Common myeloid progenitor, CD34-positive (primary cell): ENCODE results near the gene NTPCR.

Experiments
- CTCF ChIA-PET: fragments of 350-600 bp; sonication (Branson Sonifier 250); formaldehyde crosslinking; loops from one replicate; lab custom pipeline; 2021; ENCODE audit warnings: antibody characterized with exemption; lab: Charles Lee
- POLR2A ChIA-PET: fragments of 350-600 bp; sonication (Branson Sonifier 250); formaldehyde crosslinking; loops from one replicate; lab custom pipeline; 2021; ENCODE audit warnings: antibody characterized with exemption; lab: Charles Lee
- DNase-seq, 3 donors: peaks; one replicate each; pipeline versions ENCODE4 v3.0.0 to v3.0.0-alpha.2; 2013
- H3K27ac ChIP-seq, 2 experiments: 1 replicate in 1 of 2; 2 replicates in 1 of 2; pipeline ENCODE4 v1.7.0; 2013; ENCODE audit warnings: inconsistent platforms in 2 of 2, low read length in 2 of 2, mild to moderate bottlenecking in 2 of 2, low read depth in 1 of 2, moderate library complexity in 1 of 2; ENCODE audit not compliant: severe bottlenecking in 2 of 2, insufficient read depth in 1 of 2, poor library complexity in 1 of 2
- H3K27me3 ChIP-seq, 5 experiments: replicated peaks in 2 of 5; 1 replicate in 3 of 5; 2 replicates in 2 of 5; pipeline versions ENCODE4 v1.6.1 to v1.7.0; 2013; ENCODE audit warnings: low read length in 4 of 5, mild to moderate bottlenecking in 2 of 5, moderate library complexity in 2 of 5, inconsistent platforms in 1 of 5; ENCODE audit not compliant: insufficient read depth in 5 of 5, control insufficient read depth in 4 of 5
- H3K36me3 ChIP-seq, 4 experiments: 1 replicate in 2 of 4; 2 replicates in 2 of 4; pipeline versions ENCODE4 v1.6.1 to v1.7.0; 2013; ENCODE audit warnings: low read length in 3 of 4, control low read depth in 1 of 4, mild to moderate bottlenecking in 1 of 4; ENCODE audit not compliant: control insufficient read depth in 4 of 4, insufficient read depth in 4 of 4
- H3K4me1 ChIP-seq, 4 experiments: 1 replicate in 3 of 4; 2 replicates in 1 of 4; pipeline versions ENCODE4 v1.6.1 to v1.7.1; 2013; ENCODE audit warnings: low read length in 3 of 4, mild to moderate bottlenecking in 3 of 4, control low read depth in 1 of 4, inconsistent platforms in 1 of 4, moderate library complexity in 1 of 4; ENCODE audit not compliant: control insufficient read depth in 4 of 4, insufficient read depth in 4 of 4; ENCODE audit errors: control extremely low read depth in 1 of 4
- H3K4me3 ChIP-seq, 7 experiments: 1 replicate in 4 of 7; 2 replicates in 3 of 7; pipeline versions ENCODE4 v1.5.1 to v1.7.0; 2013; ENCODE audit warnings: mild to moderate bottlenecking in 7 of 7, low read length in 6 of 7, moderate library complexity in 6 of 7, inconsistent platforms in 2 of 7, low read depth in 2 of 7, control low read depth in 1 of 7; ENCODE audit not compliant: insufficient read depth in 4 of 7, control insufficient read depth in 1 of 7; ENCODE audit errors: extremely low read depth in 1 of 7
- H3K9me3 ChIP-seq, 5 experiments: 1 replicate in 4 of 5; 2 replicates in 1 of 5; pipeline versions ENCODE4 v1.6.1 to v1.7.1; 2013; ENCODE audit warnings: low read length in 4 of 5, mild to moderate bottlenecking in 2 of 5, inconsistent platforms in 1 of 5, low read depth in 1 of 5, moderate library complexity in 1 of 5; ENCODE audit not compliant: control insufficient read depth in 4 of 5, insufficient read depth in 2 of 5; ENCODE audit errors: control extremely low read depth in 1 of 5
- WGBS: methylation state at CpG from one replicate; pipeline ENCODE4 v1.1.5; 2013; ENCODE audit not compliant: insufficient coverage; 5-methylcytosine and 5-hydroxymethylcytosine counted together

The NTPCR gene

DNA sequence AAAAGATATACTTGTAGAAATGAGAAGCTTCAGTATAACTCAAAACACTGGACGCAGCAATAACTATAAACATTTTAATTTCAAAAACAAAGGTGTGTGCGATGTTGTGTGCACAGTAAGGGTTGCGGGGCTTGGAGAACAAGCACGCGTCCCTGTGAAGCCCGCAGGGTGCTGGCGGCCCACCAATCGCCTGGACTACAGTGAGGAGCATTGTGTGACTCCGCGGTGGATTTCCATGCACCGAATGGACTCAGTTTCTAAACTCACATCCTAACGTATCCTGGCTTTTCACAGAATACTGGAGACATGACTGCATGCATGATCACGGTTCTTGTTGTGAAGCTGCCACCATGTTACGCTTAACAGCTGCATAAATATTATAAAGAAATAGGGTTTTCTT, 33.0 kb downstream of the NTPCR start:
- DNase-seq = no peak
- CTCF ChIA-PET = no interaction called here
- 97% methylated on average over 12 of the region's 14 CpGs for WGBS

GRCh38 chr1:232983817-232984567, 33.6 kb downstream of the NTPCR start:
- Histone ChIP-seq H3K4me1 (peaks cover 1 to 7% (median 6%) of the 10 kb centered on the region in 4 experiments), H3K9me3 (no peaks in the 10 kb centered on the region), H3K36me3 (peaks cover 0 to 15% (median 6%) of the 10 kb centered on the region in 4 experiments), H3K4me3 (no peak overlapping the region), H3K27ac (no peak overlapping the region), H3K27me3 (no peaks in the 10 kb centered on the region)
- ChIA-PET POLR2A (no interaction called here), CTCF (no interaction called here)
- WGBS = 100% methylated on average over 12 of the region's 25 CpGs
- DNase-seq = no peak

More for the DNA sequence above, 33.0 kb downstream of the NTPCR start:
- Histone ChIP-seq H3K4me3 (no peak overlapping the region), H3K9me3 (no peaks in the 10 kb centered on the region), H3K27ac (no peak overlapping the region), H3K36me3 (peaks cover 0 to 15% (median 6%) of the 10 kb centered on the region in 4 experiments), H3K27me3 (no peaks in the 10 kb centered on the region), H3K4me1 (peaks cover 7 to 13% (median 12%) of the 10 kb centered on the region in 4 experiments)
- POLR2A ChIA-PET = no interaction called here

GRCh38 chr1:232984577-232985425, 34.4 kb downstream of the NTPCR start:
- POLR2A ChIA-PET = no interaction called here
- Histone ChIP-seq H3K4me3 (no peak overlapping the region), H3K27ac (no peak overlapping the region), H3K27me3 (no peaks in the 10 kb centered on the region), H3K36me3 (peaks cover 0 to 15% (median 5%) of the 10 kb centered on the region in 4 experiments), H3K4me1 (peaks cover 0 to 3% (median 0%) of the 10 kb centered on the region in 4 experiments), H3K9me3 (no peaks in the 10 kb centered on the region)
- CTCF ChIA-PET = interaction anchor here (0.6 kb wide), 1 partner anchor 329 kb away, joined by 4 read pairs; no protein-coding TSS in a partner anchor
- no peak for DNase-seq
- whole genome bisulfite sequencing = 88% methylated on average over 9 of the region's 10 CpGs

DNA sequence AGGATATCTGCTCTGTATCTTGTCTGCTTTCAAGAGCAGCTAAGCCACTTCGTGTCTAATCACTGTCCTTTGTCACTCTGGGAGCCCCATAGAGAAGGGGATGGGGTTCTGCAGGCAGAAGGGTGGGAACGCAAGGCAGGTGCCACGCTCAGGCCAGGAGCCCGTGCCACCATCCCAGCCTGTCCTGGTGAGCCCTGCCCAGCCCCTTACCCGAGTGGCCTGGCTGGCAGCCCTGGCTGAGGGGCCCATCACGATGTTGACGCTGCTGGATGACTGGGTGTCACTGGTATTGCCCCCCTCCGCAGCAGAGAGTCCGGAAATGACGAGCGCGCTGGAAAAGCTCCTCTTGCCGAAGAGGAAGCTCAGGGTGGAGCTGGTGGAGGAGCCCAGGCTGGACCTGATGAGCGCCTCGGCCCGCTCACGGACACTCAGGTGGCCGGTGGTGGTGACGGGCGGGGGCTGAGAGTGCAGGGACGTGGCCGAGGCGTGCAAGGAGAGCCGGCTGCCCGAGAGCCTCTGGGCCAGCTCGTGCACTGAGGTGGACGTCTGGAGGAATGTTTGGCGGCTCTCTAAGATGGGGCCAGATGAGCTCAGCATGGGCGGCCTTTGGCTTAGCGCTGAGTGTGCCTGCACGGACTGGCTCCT, 35.6 kb downstream of the NTPCR start:
- H3K27ac ChIP-seq = no peak overlapping the region
- no peaks in the 10 kb centered on the region for H3K27me3 ChIP-seq
- ChIA-PET POLR2A (no interaction called here), CTCF (interaction anchor here (0.6 kb wide), 1 partner anchor 328 kb away, joined by 4 read pairs; no protein-coding TSS in a partner anchor)
- whole genome bisulfite sequencing = 96% methylated on average over 29 of the region's 31 CpGs
- H3K9me3 ChIP-seq = no peaks in the 10 kb centered on the region
- peaks cover 0 to 3% (median 0%) of the 10 kb centered on the region in 4 experiments for H3K4me1 ChIP-seq
- DNase-seq = no peak
- no peak overlapping the region for H3K4me3 ChIP-seq
- peaks cover 0 to 15% (median 3%) of the 10 kb centered on the region in 4 experiments for H3K36me3 ChIP-seq

- Histone ChIP-seq H3K4me1 (peaks cover 0 to 3% (median 0%) of the 10 kb centered on the region in 4 experiments), H3K4me3 (no peak overlapping the region), H3K27ac (no peak overlapping the region), H3K9me3 (no peaks in the 10 kb centered on the region), H3K27me3 (no peaks in the 10 kb centered on the region), H3K36me3 (peaks cover 0 to 15% (median 3%) of the 10 kb centered on the region in 4 experiments)
- DNase-seq = no peak
- CTCF ChIA-PET = no interaction called here
- 96% methylated on average over 5 of the region's 5 CpGs for WGBS
- POLR2A ChIA-PET = no interaction called here
Measured at GRCh38 chr1:232986527-232986922, 36.1 kb downstream of the NTPCR start.

DNA sequence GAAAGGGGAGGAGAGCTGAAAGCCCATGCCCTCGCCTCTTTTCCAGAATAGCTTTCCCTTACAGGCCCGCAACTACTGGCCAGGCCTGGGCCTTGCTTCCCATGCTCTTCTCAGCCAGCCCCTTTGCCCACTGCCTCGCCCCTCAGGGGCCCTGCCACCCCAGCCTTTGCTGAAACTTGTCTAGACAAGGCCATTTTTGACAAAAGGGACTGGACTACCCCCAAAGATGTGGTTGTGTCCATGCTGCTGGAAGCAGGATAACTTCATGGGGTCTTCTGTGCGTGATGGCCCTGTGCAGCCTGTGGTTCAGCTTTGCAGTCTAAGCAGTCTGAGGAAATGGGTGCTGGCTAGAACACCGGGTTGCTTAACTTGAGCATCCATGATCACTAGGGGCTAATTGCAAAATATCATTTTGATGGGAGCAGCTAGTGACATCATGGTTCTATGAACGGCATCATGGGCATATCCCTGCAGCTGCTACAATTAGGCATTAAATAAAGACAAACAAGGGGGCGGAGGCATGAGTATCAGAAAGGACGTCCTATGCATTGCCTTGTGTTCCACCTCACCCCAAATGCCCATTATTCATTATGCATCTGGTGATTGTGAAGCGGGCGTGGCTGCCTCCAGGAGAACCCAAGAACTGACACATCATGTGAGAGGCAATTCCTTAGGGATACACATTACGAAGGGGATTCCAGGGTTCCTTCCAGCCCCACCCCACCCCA, 36.8 kb downstream of the NTPCR start:
- no peak for DNase-seq

More for the DNA sequence above, 36.8 kb downstream of the NTPCR start:
- CTCF ChIA-PET = no interaction called here
- Histone ChIP-seq H3K9me3 (no peaks in the 10 kb centered on the region), H3K27me3 (no peaks in the 10 kb centered on the region), H3K36me3 (peaks cover 0 to 15% (median 3%) of the 10 kb centered on the region in 4 experiments), H3K4me3 (no peak overlapping the region), H3K27ac (no peak overlapping the region), H3K4me1 (peaks cover 0 to 3% (median 0%) of the 10 kb centered on the region in 4 experiments)
- 97% methylated on average over 11 of the region's 11 CpGs for WGBS
- POLR2A ChIA-PET = no interaction called here
